Measurements from ENCODE around the gene SOWAHA.

DNA sequence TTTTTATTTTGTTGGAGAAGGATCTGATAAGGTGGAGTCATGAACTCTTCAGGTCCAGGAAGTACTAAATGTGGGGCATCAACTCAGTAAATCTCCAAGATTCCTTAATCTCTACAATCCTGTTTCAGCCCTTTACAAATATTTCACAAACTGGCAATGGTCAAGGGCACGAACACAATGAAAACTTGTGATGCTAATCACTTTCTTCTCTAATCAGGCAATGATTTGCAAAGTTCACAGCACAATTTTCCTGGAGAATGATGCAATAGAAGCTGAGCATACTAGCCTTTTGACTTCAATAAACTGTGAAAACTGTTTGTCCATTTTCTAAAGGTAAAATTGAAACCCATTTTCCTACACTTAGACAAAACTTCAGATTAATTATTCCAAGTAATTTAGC lies 36.2 kb downstream of the SOWAHA start:
- TF ChIP-seq MAX (IDR thresholded peaks at IDR 0.05) (no peak), YY1 (IDR thresholded peaks at IDR 0.05; ENCODE audit: low read depth) (no peak), EP300 (IDR thresholded peaks at IDR 0.05; ENCODE audit: borderline replicate concordance) (no peak), EGR1 (IDR thresholded peaks at IDR 0.05) (no peak), REST (IDR thresholded peaks at IDR 0.05; ENCODE audit: low read depth) (no peak), ZBTB7A (IDR thresholded peaks at IDR 0.05; ENCODE audit: low read depth) (no peak), TAF1 (IDR thresholded peaks at IDR 0.05; ENCODE audit: low read depth) (no peak), CEBPB (IDR thresholded peaks at IDR 0.05) (no peak), USF1 (IDR thresholded peaks at IDR 0.05) (no peak), RAD21 (IDR thresholded peaks at IDR 0.05; ENCODE audit: low read depth) (no peak), NFIC (IDR thresholded peaks at IDR 0.05) (no peak), FOXM1 (IDR thresholded peaks at IDR 0.05; ENCODE audit: borderline replicate concordance, low read depth) (no peak)
